Measurements from ENCODE around the gene TNRC6C. TPM values are rescaled to one million over a fixed set of nuclear protein-coding genes. Genes with fewer than 3 reads are reported as not detected.
"Not testable (repeated sequence)": the region's sequence is repeated elsewhere in the genome, so short reads cannot be mapped to it uniquely, and the experiment has no call there.

The TNRC6C gene
- total RNA-seq, 4 donors from 2014 or later = 4.8 to 14.5 (median 11.6) TPM

- H3K9me3 ChIP-seq = no peaks in the 10 kb centered on the region
- TF ChIP-seq POLR2A (IDR thresholded peaks at IDR 0.05) (no peak), POLR2AphosphoS5 (IDR thresholded peaks at IDR 0.05) (peak in 1 of 3 donors; percentile 18), CTCF (IDR thresholded peaks at IDR 0.05) (peak; percentile 95 to 99)
- WGBS = 79% methylated on average over 21 of the region's 33 CpGs
- peaks cover 27% of the 10 kb centered on the region for H3K4me1 ChIP-seq
- H3K4me3 ChIP-seq = no peak overlapping the region
- H3K27ac ChIP-seq = no peak overlapping the region
- H3K36me3 ChIP-seq = peaks cover 23% of the 10 kb centered on the region
- no peak for DNase-seq (ENCODE audit: low spot score in 2 of 2)
- H3K27me3 ChIP-seq = no peaks in the 10 kb centered on the region
Observed at GRCh38 chr17:78112518-78113471, 154.3 kb downstream of the TNRC6C start.

- Histone ChIP-seq H3K36me3 (peaks cover 24% of the 10 kb centered on the region), H3K4me1 (peaks cover 29% of the 10 kb centered on the region), H3K27ac (peak overlapping the region; percentile 64), H3K9me3 (no peaks in the 10 kb centered on the region), H3K27me3 (no peaks in the 10 kb centered on the region), H3K4me3 (no peak overlapping the region)
- peak in 1 of 2 donors; percentile 51 for DNase-seq (ENCODE audit: low spot score in 2 of 2)
- TF ChIP-seq CTCF (IDR thresholded peaks at IDR 0.05) (no peak), POLR2AphosphoS5 (IDR thresholded peaks at IDR 0.05) (no peak), EP300 (IDR thresholded peaks at IDR 0.05) (no peak), POLR2A (IDR thresholded peaks at IDR 0.05) (no peak)
- WGBS = 85% methylated on average over 24 of the region's 25 CpGs
Observed at GRCh38 chr17:78113804-78114785, 155.6 kb downstream of the TNRC6C start.

- peaks cover 28% of the 10 kb centered on the region for H3K36me3 ChIP-seq
- no peaks in the 10 kb centered on the region for H3K9me3 ChIP-seq
- TF ChIP-seq CTCF (IDR thresholded peaks at IDR 0.05) (no peak), POLR2A (IDR thresholded peaks at IDR 0.05) (no peak), POLR2AphosphoS5 (IDR thresholded peaks at IDR 0.05) (no peak), EP300 (IDR thresholded peaks at IDR 0.05) (no peak)
- WGBS = 53% methylated on average over 28 of the region's 28 CpGs
- peaks cover 29% of the 10 kb centered on the region for H3K4me1 ChIP-seq
- peak in 1 of 2 donors; percentile 59 for DNase-seq (ENCODE audit: low spot score in 2 of 2)
- H3K27me3 ChIP-seq = no peaks in the 10 kb centered on the region
- peak overlapping the region; percentile 64 for H3K27ac ChIP-seq
- H3K4me3 ChIP-seq = peak overlapping the region; percentile 2
Observed at GRCh38 chr17:78114831-78115723, 156.6 kb downstream of the TNRC6C start.

GRCh38 chr17:78115803-78116202 lies 157.3 kb downstream of the TNRC6C start:
- not testable (repeated sequence) for H3K4me3 ChIP-seq; H3K27ac ChIP-seq; DNase-seq (ENCODE audit: low spot score in 2 of 2); H3K9me3 ChIP-seq; H3K27me3 ChIP-seq
- WGBS = 84% methylated on average over 14 of the region's 18 CpGs
- Histone ChIP-seq H3K4me1 (peaks cover 29% of the 10 kb centered on the region), H3K36me3 (peaks cover 25% of the 10 kb centered on the region)

- Histone ChIP-seq H3K27me3 (no peaks in the 10 kb centered on the region), H3K4me1 (peaks cover 29% of the 10 kb centered on the region), H3K27ac (no peak overlapping the region), H3K36me3 (peaks cover 30% of the 10 kb centered on the region), H3K9me3 (no peaks in the 10 kb centered on the region), H3K4me3 (no peak overlapping the region)
- DNase-seq (ENCODE audit: low spot score in 2 of 2) = no peak
- WGBS = 98% methylated on average over 9 of the region's 9 CpGs
- TF ChIP-seq CTCF (IDR thresholded peaks at IDR 0.05) (no peak), EP300 (IDR thresholded peaks at IDR 0.05) (no peak), POLR2A (IDR thresholded peaks at IDR 0.05) (no peak), POLR2AphosphoS5 (IDR thresholded peaks at IDR 0.05) (no peak)
Observed at GRCh38 chr17:78116411-78116810, 157.9 kb downstream of the TNRC6C start.

Measured in suprapubic skin (tissue), 4 donors.